IPS-NIHi11 (cell line): ENCODE measurements around the gene RELT.
A peak's percentile ranks its signal among the peaks of the same experiment; 100 is the strongest.

Experiments
- DNase-seq: peaks from one replicate; pipeline ENCODE4 v3.0.0; 2012; ENCODE audit warnings: mixed read lengths, low spot score

RELT gene

GRCh38 chr11:73376160-73376802 lies at the start of gene RELT:
Gene RELT, plus strand, starts transcription at chr11:73376399. Its CDS starts 12,738 bp downstream, at chr11:73389137.
- DNase-seq = peak; percentile 100

GRCh38 chr11:73326929-73327811 lies 49.0 kb upstream of the RELT start:
- DNase-seq = no peak

DNA sequence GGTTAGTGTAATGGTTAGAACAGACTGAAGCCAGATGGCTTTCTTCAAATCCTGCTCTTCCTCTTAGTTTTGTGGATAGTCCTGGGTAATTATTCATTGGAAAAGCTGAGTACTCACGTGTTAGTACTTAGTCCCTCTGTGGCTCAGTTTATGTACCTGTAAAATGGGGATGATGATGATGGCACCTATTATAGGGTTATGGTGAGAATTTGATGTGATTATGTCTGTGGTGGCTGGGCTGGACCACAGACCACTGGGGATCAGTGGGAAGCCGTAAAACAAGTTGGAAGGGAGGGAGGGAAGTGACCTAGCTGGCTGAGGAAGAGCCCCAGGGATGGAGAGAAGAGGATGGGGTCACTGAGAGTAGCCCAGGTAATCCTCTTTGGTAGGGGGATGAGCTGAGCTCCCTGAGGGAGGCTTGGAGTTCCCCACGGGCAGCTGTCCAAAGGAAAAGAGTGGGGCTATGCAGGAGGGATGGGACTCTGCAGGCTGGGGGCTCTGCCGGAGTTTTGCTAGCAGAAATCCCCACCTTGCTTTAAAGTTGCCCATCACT lies 48.3 kb upstream of the RELT start:
- DNase-seq = no peak

DNA sequence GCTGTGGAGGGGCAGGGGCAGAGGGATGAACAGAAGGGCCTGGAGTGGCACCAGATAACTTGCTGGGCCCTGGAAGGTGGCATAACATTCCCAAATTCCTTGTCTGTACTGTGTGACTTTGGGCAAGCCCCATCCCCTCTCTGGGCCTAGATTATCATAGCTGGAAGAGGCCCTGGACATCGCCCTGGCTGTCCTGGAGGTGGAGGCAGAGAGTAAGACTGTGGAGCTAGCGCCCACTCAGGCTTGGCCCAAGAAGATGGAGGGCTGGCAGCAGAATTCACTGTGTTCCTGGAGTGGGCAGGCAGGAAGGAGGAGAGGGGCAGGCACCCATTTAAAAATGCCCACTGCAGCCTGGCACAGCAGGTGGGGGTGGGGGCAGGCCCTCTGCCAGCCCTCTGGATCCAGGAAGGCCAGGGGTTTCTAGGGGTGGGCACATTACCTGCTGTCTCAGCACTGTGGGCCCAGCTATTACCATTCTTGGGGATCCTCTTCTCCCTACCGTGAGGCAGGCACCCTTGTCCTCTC lies 45.6 kb upstream of the RELT start:
- DNase-seq = peak; percentile 53

DNA sequence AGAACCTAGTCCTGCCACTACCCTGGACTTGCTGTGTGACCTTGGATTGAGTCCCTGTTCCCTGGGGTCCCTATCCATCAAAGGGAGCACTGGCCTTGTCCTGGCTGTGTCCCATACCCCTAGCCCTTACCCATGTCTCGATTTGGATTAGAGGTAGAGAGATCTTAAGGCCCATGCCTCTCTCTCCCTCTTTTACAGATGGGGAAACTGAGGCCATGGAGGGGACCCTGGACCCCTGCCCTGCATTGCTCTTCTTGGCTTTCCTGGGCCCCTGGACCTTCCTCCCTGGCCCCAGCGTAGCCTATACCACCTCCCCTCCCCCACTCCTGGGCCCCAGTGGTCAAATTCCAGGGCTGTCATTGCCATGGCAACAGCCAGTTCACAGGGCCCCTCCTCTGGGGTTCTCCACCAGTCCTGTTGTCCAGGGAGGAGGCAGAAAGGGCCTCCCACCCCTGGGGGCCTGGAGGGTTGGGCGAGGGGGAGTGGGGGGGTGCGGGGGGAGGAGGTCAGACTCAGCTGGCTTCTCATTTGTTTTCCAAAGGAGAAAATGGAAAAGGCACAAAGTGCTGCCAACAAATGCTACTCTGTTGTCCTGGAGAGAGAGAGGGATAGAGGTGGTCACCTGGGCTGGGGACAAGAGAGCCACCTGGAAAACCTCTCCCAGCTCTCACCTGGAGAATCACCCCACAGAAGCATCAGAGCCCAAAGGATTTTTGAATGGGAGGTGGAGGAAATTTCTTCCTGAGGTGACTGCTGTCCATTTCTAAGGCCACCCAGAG lies 44.9 kb upstream of the RELT start:
- DNase-seq = peak; percentile 86

DNA sequence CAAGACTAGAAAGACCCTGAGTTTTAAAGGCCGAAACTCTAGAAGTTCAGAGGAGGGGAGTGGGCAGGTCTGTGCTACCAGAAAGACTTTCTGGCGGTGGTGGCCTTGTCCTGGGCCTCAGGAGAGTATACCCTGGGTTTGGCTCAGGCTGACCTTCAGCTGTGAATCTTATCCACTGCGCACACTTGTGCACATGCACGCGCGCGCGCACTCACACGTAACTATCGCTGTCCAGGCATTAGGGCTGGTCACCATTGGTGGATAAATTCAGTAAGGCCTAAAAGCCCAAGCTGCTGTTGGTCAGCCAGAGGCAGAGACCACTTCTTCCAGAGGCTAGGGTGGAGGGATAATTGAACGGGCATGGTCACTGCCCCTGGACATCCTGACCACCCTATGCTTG lies 43.0 kb upstream of the RELT start:
- no peak for DNase-seq

DNA sequence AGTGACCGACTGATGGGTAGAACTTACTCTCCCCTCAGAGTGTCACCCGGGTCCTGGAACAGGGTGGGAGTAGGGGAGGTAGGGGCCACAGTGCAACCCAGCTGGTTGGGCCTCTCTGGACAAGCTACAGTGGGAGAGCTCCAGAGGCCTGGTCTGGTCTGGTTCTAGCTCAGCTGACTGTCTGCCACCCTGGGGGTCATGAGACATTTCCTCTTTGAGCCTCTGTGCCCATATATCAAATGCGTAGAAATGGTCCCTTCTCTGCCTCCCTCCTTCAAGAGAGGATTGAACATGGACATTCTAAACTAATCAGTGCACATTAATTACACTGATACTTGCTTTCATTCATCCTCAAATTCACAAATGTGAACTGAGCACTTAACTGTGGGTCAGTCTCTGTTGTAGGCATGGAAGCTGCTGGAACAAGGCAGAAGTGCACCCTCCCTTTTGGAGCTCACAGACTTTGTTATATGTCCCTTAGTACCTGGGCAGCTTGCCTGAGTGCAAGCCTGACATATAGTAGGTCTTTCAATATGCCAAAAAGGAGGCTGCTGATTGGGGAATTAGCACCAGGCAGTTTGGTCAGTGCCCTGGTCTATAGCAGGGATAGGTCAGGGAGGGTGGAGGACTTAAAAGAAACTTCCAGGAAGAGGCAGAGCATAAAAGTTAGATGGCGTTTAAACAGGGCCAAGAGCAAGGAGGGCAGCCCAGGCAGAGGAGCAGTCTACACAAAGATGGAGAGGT lies 42.4 kb upstream of the RELT start:
- no peak for DNase-seq

DNA sequence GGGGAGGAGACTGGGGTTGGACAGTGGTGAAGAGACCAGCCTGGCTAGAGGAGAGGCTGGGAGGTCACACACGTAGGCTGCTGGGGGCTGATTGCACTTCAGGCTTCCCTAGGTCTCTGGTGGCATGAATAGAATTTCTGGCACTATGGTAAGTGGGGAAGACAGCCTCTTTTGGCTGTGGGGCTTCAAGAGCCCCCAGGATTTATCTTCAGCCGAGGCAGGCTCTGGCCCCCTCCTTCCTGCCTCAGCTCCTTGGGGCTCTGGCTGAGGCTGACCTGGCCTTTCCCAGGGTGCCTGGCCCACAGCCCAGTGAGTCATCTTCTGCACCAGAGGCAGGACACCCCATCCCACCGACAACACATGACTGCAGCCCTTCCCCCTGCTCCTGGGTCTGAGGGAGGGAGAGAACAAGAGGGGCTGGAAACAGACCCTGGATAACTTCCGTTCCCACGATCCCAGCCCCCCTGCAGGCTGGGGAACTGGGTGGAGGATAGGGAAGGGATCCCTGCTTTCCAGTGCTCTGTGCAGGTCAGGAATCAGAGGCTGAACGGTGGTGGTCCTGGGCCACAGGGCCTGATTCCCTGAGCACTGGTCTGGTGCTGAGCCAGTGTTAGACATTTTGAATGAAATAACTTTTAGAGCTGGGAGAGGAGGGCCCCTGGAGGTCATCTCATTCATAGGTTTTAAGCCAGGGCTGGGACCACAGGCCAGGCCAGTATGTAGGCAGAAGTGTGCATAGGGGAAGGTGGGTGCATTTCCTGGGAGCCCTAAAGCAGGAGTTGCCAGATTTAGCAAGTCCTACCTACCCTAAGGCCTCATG lies 41.6 kb upstream of the RELT start:
- DNase-seq = no peak

- DNase-seq = peak; percentile 84
Measured at GRCh38 chr11:73335204-73335923, 40.8 kb upstream of the RELT start.

GRCh38 chr11:73337846-73338245 lies 38.4 kb upstream of the RELT start:
- DNase-seq = no peak

- no peak for DNase-seq
Measured at GRCh38 chr11:73338279-73338678, 37.9 kb upstream of the RELT start.

GRCh38 chr11:73340164-73340563 lies 36.0 kb upstream of the RELT start:
- no peak for DNase-seq

- peak; percentile 77 for DNase-seq
Measured at GRCh38 chr11:73342633-73343032, 33.6 kb upstream of the RELT start.

GRCh38 chr11:73343076-73343873 lies 32.9 kb upstream of the RELT start:
- DNase-seq = peak; percentile 56

- peak; percentile 52 for DNase-seq
Measured at GRCh38 chr11:73344191-73344607, 32.0 kb upstream of the RELT start.

DNA sequence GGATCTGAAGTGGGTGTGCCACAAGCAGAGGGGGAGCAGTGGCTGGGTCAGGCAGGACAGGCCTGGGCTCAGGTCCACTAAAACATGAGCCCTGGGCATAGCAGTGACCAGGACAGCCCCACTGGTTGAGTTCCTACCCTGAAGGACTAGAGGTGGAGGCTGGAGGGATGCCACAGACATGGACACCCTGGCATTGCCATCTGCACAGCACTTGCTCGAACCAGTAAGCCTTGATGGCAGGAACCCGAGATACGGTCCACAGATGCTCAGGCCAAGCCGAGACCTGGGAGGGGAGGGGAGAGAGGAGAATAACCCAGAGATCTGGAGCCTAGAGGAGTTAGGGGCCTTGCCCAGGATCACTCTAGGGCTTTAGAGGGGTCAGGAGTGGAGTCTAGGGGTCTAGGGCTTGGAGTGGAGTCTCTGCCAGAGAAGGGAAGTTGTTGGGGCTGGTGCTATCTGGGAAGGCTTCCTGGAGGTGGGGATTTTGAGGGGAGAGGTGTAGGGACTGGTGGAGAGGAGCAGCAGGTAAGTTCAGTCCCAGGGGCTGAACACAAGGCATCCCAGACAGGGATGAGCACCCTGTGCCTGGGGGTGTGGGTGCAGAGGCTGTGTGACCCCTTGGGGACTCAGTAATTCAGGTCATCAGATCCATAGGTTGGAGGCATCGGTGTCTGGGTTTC lies 30.6 kb upstream of the RELT start:
- DNase-seq = no peak

GRCh38 chr11:73346186-73346935 lies 29.8 kb upstream of the RELT start:
- DNase-seq = no peak

- DNase-seq = no peak
Measured at GRCh38 chr11:73347067-73347466, 29.1 kb upstream of the RELT start.
